NCI-H187 (cell line): ENCODE results near the gene MRPL46.

Experiments
- DNase-seq, 2 experiments: peaks; one replicate each; lab custom pipeline; 2025; lab: John Stamatoyannopoulos, UW

MRPL46 gene

GRCh38 chr15:88467073-88467934 is at the start of gene MRPL46, which contains the start of gene MRPS11:
MRPL46 (minus strand) TSS chr15:88467388; CDS start chr15:88467377, 11 bp downstream.
MRPS11 (plus strand) TSS chr15:88467708; CDS start chr15:88467718, 10 bp downstream.
- peak; percentile 78 to 86 for DNase-seq

DNA sequence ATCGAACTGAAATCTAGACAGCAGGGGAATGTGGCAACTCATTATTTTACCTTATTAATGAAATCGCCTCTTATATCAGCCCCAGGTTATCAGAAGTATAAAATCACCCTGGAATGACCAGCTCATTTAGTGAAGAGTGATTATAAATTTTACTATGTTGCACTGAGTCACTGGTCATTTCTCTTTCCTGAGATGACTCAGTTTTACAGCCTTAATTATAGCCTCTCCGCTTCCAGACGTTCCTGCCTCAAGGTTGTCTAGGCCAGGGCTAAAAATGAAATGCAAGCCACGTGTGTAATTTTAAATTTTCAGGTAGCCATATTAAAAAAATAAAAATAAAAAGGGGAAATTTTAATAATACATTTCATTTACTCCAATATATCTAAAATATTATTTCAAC is 46.0 kb upstream of the MRPL46 start:
- no peak for DNase-seq

- DNase-seq = no peak
Measured at GRCh38 chr15:88512601-88513000, 45.4 kb upstream of the MRPL46 start.

DNA sequence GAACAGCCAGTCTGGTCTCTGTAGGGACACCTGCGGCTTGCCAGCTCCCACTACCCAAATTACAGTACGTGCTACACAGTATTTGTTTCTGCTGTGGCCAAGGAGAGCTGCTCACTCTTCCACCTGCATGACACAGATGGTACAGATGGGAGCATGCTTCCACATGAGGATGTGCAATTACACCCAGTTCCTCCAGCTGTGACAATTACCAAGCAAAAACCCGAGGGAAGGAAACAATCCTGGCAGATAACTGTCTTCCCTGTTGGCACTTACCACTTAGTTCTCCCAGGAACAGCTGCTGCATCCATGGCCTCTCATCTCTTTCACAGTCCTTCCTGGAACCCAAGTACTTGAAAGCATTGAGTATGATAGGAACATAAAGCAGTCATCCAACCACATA is 44.9 kb upstream of the MRPL46 start:
- peak; percentile 9 to 28 for DNase-seq

DNA sequence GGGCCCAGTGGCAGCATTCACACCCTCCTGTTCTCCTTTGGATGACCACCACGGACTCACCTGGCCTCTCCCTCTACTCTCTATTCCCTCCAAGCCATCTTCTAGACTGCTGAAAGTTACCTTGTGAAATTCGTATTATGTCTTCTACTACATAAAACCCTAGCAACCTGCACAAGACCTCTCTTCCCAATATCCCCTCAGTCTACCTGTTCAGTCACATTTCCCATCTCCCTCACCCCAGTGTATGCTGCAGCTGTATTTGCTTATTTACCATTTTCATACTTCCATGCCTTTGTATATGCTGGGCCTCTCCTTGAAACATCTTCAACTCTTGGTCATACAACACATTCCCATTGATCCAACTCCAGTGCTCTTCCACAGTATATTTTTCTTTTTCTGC is 44.0 kb upstream of the MRPL46 start:
- no peak for DNase-seq

DNA sequence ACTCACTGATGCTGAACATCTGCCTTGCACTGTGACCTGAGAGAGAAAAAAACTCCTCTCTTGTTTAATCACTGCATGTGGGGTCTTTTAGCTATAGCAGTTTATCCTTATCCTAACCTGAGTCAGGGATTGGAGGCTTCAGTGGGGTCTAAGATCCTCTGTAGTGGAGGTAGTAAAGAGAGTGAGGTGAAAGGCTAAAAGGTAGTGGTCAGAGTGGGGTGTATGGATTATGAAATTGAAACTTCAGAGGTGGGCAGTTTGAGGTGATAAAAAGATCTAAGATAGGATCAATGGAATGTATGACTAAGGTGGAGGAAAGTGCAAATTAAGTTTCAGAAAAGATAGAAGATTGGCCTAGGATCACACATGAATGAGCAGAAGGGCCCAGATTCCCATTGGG is 42.8 kb upstream of the MRPL46 start:
- no peak for DNase-seq

GRCh38 chr15:88509321-88509720 is 42.1 kb upstream of the MRPL46 start:
- no peak for DNase-seq

DNA sequence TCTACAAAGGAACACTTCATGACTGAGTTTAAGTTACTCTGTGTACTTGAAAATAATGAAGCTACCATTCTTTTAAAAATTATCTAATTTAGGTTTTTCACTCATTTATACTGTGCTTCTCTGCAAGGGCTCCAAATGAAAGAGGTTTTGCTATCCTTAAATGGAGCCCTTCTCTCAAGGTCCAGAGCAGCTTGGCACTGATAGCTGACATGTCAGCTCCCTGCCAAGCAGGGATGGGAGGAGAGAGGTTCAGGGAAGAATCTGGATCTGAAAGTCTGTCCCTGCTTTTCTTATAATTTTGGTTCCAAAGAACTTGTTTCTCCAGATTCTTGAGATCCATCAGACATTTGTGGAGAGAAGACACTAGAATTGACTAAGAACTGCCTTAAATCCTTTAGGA is 39.4 kb upstream of the MRPL46 start:
- DNase-seq = no peak

DNA sequence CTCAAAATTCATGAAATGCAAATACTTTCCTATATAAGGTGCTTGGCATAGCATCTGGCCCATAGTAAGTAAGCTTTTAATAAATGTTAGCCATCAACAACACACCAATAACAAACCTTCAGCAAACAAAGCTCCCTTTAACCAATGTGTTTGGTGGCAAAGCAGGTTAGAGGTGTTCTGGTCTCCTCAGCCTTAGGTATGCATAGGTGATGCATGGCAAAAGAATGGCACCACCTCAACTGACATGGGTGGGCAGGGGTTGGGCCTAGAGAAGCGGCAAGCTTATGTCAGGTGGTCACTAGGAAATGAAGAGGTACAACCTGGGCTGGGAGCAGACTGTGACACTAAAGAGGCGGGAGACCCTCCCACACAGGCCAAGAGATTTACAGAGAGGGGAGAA is 38.5 kb upstream of the MRPL46 start:
- no peak for DNase-seq

DNA sequence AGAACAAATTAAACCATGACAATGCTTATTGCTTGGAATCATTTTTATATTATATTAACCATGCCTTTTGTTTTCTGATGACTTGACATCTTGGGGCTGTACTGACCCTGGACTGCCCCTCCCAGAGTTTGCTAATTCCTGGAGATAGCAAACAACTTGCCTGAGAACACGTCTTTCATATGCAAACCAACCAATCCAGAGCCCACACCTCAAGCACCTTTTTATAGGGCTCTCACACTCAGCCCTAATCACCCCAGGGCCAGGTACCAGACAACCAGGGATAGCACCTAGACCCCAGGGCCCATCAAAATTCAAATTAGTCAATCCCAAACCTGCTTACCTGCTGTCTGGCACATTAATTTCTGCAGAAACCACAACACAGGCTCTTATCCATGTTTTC is 37.3 kb upstream of the MRPL46 start:
- DNase-seq = no peak

DNA sequence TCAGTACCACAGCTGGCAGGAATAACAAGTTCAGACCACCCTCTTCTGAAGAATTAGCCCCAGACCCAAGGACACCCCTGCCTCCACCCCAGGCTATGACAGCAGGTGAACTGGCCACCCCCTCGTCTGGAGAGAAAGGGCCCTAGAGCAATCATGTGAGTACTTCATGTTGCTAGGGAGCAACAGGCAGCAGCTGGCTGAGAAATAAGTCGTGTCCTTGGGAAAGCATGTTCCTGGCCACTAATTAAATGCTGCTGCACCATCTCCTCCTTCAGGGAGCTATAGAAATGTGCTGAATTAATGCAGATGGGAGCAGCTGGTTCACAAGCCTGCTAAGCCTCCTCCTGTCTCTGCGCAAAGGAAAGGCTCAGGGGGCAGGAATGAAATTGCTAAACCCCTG is 31.8 kb upstream of the MRPL46 start:
- peak in 1 of 2 experiments; percentile 43 for DNase-seq

GRCh38 chr15:88497109-88497765 is 30.0 kb upstream of the MRPL46 start:
- DNase-seq = no peak

GRCh38 chr15:88493844-88494243 is 26.7 kb upstream of the MRPL46 start:
- DNase-seq = no peak

DNA sequence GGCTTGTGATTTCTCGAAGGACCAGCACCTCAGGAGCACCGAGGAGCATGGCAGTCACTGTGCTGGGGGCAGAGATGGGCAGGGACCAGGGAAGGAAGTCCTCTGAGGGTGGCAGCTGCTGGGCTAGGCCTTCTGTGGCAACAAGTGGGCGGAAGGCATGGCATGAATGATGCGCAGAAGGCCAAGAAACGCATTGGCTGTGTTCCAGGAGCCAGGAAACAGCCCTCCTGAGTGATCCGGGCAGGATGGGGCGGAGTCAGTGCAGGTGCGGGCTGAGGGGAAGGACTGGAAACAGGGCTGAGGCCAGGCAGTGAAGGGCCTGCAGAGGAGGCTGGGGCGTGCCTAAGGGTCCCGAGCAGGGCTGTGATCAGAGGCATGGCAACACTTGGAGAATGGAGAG is 24.0 kb upstream of the MRPL46 start:
- DNase-seq = peak in 1 of 2 experiments; percentile 54

DNA sequence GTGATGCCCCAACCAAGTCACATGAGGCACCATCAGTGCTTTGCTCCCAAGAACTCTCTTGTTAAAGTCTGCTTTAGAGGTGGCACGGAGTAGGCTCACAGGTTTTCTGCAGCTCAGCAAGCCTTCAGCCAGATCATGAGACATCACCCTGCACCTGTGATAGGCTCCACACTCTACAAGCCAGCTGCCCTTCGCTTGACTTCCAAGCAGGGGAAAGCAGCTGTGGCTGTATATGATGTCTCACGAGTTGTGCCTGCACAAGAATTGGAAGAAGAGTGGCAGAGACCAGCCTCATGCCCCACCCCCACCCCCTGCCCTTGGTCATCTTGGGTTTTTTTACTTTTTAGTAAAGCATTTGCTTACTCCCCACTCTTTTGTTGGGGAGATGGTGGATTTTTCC is 22.8 kb upstream of the MRPL46 start:
- no peak for DNase-seq

- DNase-seq = no peak
Measured at GRCh38 chr15:88489321-88489720, 22.1 kb upstream of the MRPL46 start.

DNA sequence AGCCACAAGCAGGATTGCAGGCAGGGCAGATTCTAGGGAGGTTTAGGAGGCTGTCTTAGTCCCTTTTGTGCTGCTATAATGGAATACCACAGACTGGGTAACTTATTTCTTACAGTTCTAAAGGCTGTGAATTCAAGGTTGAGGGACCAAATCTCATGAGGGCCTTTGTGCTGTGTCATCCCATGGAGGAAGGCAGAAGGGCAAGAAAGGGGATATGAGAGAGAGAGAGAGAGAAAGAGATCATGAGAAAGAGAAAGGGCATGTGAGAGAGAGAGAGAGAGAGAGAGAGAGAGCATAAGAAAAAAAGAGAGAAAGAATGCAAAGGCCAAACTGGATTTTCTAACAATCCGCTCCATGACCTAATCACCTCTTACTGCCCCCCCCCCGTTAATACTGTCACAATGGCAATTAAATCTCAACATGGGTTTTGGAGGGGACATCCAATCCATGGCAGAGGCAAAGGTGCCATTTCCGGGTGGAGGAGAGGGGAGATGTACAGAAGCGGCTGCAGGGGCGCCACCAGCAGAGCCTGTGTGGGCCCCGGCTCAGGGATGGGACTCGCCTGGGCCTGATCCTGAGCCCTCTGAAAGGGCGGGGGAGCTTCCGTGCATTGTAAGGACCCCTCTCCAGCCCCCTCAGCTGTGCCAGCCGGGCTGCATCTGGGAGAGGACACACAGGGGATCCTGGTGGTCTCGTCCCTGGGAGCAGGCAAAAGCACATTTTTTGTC is 20.8 kb upstream of the MRPL46 start:
- DNase-seq = no peak

DNA sequence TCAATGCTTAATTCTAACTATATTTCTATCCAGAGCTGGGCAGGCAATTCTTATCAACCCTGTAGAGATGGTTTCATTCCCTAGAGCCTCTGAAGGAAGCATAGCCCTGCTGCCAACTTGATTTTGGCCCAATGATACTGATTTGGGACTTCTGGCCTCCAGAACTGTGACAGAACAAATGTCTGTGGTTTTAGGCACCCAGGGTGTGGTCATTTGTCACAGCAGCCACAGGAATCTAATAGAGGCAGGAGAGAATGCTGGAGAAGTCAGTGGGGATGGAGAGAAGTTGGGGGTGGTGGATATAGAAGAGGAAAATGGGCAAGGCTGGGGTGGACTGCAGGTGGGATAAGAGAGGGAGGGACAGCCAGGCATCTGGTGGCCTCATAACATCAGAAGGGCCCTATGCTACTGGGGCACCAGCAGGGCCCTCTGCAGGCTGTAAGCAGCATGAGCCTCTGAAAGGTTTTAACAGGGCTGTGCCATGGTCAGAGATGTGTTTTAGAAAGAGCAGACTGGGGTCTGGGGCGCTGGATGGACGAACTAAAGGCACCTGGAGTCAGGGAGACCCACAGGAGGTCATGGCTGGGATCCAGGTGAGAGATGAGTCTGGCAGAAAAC is 20.1 kb upstream of the MRPL46 start:
- no peak for DNase-seq

DNA sequence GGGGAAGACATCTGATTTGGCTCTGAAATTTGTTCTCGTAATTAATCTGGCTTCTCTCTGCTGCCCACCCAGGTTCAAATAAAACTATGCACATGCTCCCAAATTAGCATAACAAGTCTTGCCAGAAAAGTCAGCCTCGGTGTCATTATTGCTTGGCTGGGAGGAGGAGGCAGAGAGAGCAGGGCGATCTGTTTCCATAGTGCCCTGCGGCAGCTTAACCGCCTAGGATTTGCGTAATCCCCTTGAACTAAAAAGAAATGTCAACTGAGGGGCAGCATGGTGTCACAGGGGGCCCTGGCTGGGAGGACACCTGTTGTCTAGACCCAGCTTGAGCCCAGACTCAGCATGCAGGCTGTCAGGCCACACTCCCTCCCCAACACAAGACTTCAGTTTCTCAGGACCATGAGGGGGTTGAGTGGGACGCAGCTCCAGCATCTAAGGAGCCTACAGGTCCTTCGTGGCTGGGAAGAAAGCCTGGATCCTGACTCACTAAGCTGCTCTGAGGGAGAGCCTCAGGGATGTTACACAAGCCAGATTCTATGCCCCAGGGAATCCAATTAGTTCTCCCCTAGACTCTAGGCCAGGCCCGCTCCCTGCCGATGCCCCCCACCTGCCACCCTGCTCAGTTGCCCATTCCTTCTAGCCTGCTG is 17.6 kb upstream of the MRPL46 start:
- no peak for DNase-seq

DNA sequence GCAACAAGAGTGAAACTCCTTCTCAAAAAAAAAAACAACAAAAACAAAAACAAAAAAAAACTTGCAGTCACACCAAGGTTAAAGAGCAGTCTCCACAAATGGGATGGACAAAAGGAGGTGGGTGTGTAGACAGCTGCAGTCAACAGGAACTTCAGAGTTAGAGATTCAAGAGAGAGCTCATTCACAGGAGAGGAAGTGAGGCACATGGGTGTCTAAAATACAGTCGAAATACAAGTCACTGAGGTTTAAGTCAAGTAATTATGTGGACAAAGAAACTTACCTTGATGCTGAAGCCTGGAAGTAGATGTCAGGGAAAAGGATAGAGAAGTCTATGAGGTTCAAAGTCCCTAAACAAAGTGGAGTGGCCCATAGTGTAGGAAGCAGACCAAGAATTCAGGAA is 15.1 kb upstream of the MRPL46 start:
- DNase-seq = no peak

DNA sequence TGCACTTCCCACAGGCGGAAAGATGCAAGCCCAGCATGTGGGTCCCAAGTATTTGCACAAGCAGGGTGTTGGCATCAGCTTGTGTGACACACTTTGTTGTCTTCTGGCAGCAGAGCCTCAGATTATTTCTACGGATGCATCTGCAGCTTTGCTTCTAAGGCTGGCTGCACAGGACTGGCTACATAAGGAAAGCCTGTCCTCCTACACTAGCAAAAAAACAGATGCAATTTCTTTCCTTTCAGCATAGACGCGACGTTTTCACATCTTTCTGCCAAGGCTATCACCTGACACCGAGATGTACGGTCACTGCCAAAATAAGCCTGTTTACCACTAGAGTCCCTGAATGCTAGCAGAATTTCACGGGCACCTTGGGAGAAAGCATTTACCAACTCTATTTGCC is 13.8 kb upstream of the MRPL46 start:
- no peak for DNase-seq

- no peak for DNase-seq
Measured at GRCh38 chr15:88479169-88479568, 12.0 kb upstream of the MRPL46 start.
